ENCODE data around the gene ARHGDIG.
"Not testable (repeated sequence)": the region's sequence is repeated elsewhere in the genome, so short reads cannot be mapped to it uniquely, and the experiment has no call there.

Gene ARHGDIG

GRCh38 chr16:324451-325334 lies 44.3 kb downstream of the ARHGDIG start:
- TF ChIP-seq CTCF (conservative IDR thresholded peaks at IDR 0.05; ENCODE audit: low read length): no peak
- no peak for DNase-seq (ENCODE audit: low read depth)
- H3K4me3 ChIP-seq (ENCODE audit: low read length): no peak overlapping the region

GRCh38 chr16:325375-326145 lies 45.2 kb downstream of the ARHGDIG start:
- no peak for DNase-seq (ENCODE audit: low read depth)
- H3K4me3 ChIP-seq (ENCODE audit: low read length): no peak overlapping the region
- no peak for TF ChIP-seq CTCF (conservative IDR thresholded peaks at IDR 0.05; ENCODE audit: low read length)

- no peak for TF ChIP-seq CTCF (conservative IDR thresholded peaks at IDR 0.05; ENCODE audit: low read length)
- no peak for DNase-seq (ENCODE audit: low read depth)
- H3K4me3 ChIP-seq (ENCODE audit: low read length): no peak overlapping the region
These were observed 50.4 kb downstream of the ARHGDIG start for GRCh38 chr16:330741-331140.

- DNase-seq (ENCODE audit: low read depth): peak; percentile 44
- H3K4me3 ChIP-seq (ENCODE audit: low read length): not testable (repeated sequence)
These were observed 50.9 kb downstream of the ARHGDIG start for GRCh38 chr16:331181-331814.

All from AG10803 (cell line).